ENCODE data around the gene MOCOS. TPM values are rescaled to one million over a fixed set of nuclear protein-coding genes. Genes with fewer than 3 reads are reported as not detected.

MOCOS gene
- total RNA-seq, 2 experiments from 2014 or later: 0.13 to 0.18 TPM

DNA sequence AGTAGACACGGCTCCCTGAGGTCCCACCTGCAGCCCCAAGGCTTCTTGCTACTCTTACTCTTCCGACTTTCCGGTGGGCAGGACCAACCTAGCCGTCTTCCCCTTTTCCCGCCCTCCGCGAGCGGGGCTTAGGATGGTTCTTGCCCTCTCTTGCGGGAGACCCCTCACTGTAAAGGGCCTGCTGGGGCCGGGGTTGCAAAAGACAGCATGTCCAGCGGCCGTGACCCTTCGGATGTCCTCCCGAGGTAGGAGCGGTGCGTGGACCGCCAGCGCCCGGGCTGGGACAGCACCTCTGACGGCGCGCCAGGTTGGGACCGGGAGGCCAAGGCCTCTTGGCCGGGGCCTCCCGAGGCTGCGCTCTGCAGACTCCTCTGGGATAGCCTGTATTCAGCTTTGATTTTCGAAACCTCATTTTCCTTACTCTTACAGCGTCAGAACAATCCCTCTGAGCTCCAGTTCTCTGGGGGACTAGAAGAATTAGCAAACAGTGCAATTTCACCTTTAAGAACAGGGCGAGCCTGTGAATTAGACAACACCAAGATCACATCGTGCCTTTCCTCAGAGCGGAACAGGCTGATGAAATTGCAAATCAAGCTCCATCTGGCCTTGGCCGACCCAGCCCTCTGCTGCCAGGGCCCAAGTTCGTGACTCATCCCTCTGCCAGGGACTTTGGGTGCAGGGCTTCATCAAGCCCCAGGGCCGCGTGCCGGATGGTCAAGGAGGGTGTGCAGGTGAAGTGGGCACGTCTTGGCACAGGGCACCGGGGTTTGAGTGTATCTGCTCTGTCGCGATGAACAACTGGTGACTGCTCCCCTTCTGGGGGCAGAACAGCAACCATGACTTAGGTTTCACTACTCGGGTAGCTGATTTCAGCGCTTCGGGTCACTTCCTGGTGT is 777 bp downstream of the MOCOS start:
- ATAC-seq: no peak
- Mint-ChIP-seq H3K27me3 (peaks cover 29% of the 10 kb centered on the region), H3K4me3 (peak overlapping the region; percentile 45), H3K4me1 (ENCODE audit: low read depth) (peaks cover 7% of the 10 kb centered on the region), H3K36me3 (ENCODE audit: low read depth) (no peaks in the 10 kb centered on the region), H3K27ac (no peak overlapping the region), H3K9me3 (no peaks in the 10 kb centered on the region)
- TF ChIP-seq, protein P1, sequence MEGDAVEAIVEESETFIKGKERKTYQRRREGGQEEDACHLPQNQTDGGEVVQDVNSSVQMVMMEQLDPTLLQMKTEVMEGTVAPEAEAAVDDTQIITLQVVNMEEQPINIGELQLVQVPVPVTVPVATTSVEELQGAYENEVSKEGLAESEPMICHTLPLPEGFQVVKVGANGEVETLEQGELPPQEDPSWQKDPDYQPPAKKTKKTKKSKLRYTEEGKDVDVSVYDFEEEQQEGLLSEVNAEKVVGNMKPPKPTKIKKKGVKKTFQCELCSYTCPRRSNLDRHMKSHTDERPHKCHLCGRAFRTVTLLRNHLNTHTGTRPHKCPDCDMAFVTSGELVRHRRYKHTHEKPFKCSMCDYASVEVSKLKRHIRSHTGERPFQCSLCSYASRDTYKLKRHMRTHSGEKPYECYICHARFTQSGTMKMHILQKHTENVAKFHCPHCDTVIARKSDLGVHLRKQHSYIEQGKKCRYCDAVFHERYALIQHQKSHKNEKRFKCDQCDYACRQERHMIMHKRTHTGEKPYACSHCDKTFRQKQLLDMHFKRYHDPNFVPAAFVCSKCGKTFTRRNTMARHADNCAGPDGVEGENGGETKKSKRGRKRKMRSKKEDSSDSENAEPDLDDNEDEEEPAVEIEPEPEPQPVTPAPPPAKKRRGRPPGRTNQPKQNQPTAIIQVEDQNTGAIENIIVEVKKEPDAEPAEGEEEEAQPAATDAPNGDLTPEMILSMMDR (IDR thresholded peaks at IDR 0.05): no peak
- ChIA-PET POLR2A (no interaction called here), CTCF (interaction anchor here (1.1 to 1.7 kb wide), 2 partner anchors 92 to 170 kb away, joined by 4 to 5 read pairs; no protein-coding TSS in a partner anchor)
- no peak for DNase-seq
- intact Hi-C loops (cut with micrococcal nuclease): no loop called here

DNA sequence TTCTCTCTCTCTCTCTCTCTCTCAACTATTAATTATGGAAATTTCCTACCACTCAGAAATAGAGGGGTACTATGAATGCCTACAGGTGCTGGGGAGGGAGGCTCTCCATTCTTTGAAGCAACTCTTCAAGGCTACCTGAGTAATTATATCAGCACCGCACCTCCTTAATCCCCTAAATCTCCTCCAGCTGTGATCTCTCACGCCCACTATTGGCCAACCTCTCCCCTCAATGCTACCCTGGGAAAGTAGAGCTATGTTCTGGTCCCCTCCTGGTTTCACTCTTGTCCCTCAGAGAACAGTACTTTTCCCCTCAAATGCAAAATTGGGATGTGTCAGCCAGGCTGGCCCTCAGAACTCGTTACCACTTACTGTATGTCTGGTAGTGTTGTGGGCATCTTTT is 1.6 kb downstream of the MOCOS start:
- TF ChIP-seq, protein P1 (IDR thresholded peaks at IDR 0.05): no peak
- Mint-ChIP-seq H3K27ac (no peak overlapping the region), H3K4me3 (peak overlapping the region; percentile 1), H3K27me3 (peaks cover 29% of the 10 kb centered on the region), H3K4me1 (ENCODE audit: low read depth) (peaks cover 7% of the 10 kb centered on the region), H3K36me3 (ENCODE audit: low read depth) (no peaks in the 10 kb centered on the region), H3K9me3 (no peaks in the 10 kb centered on the region)
- intact Hi-C loops (cut with micrococcal nuclease): no loop called here
- POLR2A ChIA-PET: no interaction called here
- DNase-seq: no peak
- no peak for ATAC-seq
- CTCF ChIA-PET: interaction anchor here (1.1 kb wide), 1 partner anchor 93 kb away, joined by 4 read pairs; no protein-coding TSS in a partner anchor

- H3K27me3 Mint-ChIP-seq: peaks cover 27% of the 10 kb centered on the region
- H3K9me3 Mint-ChIP-seq: no peaks in the 10 kb centered on the region
- H3K4me1 Mint-ChIP-seq (ENCODE audit: low read depth): peaks cover 7% of the 10 kb centered on the region
- DNase-seq (no peak), ATAC-seq (no peak)
- H3K4me3 Mint-ChIP-seq: no peak overlapping the region
- intact Hi-C loops (cut with micrococcal nuclease): no loop called here
- CTCF ChIA-PET: no interaction called here
- no peaks in the 10 kb centered on the region for H3K36me3 Mint-ChIP-seq (ENCODE audit: low read depth)
- POLR2A ChIA-PET: no interaction called here
- TF ChIP-seq, protein P1 (IDR thresholded peaks at IDR 0.05): no peak
- no peak overlapping the region for H3K27ac Mint-ChIP-seq
These were observed 2.2 kb downstream of the MOCOS start for GRCh38 chr18:36189486-36189885.

DNA sequence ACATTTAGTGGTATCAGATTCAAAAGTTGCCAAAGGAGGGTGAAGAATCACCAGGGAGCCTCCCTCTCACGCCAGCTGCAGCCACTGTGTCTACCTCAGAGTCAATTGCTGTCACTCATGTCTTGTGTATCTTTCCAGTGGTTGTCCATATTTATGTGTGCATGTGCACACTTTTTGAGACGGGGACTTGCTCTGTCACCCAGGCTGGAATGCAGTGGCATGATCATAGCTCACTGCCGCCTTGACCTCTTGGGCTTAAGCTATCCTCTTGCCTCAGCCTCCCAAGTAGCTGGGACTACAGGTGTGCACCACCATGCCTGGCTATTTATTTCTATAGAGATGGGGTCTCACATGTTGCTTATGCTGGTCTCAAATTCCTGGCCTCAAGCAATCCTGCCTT is 4.0 kb downstream of the MOCOS start:
- CTCF ChIA-PET: no interaction called here
- intact Hi-C loops (cut with micrococcal nuclease): no loop called here

GRCh38 chr18:36191711-36192110 is 4.4 kb downstream of the MOCOS start:
- intact Hi-C loops (cut with micrococcal nuclease): no loop called here
- DNase-seq (no peak), ATAC-seq (no peak)
- Mint-ChIP-seq H3K27ac (no peak overlapping the region), H3K36me3 (ENCODE audit: low read depth) (no peaks in the 10 kb centered on the region), H3K27me3 (peaks cover 27% of the 10 kb centered on the region), H3K4me1 (ENCODE audit: low read depth) (peaks cover 3% of the 10 kb centered on the region), H3K9me3 (no peaks in the 10 kb centered on the region), H3K4me3 (no peak overlapping the region)
- CTCF ChIA-PET: no interaction called here
- POLR2A ChIA-PET: no interaction called here
- TF ChIP-seq, protein P1 (IDR thresholded peaks at IDR 0.05): no peak

More for the DNA sequence above, 4.0 kb downstream of the MOCOS start:
- peaks cover 7% of the 10 kb centered on the region for H3K4me1 Mint-ChIP-seq (ENCODE audit: low read depth)
- no peaks in the 10 kb centered on the region for H3K36me3 Mint-ChIP-seq (ENCODE audit: low read depth)
- TF ChIP-seq, protein P1 (IDR thresholded peaks at IDR 0.05): no peak
- POLR2A ChIA-PET: no interaction called here
- H3K4me3 Mint-ChIP-seq: no peak overlapping the region
- peaks cover 27% of the 10 kb centered on the region for H3K27me3 Mint-ChIP-seq
- ATAC-seq (no peak), DNase-seq (no peak)
- H3K27ac Mint-ChIP-seq: no peak overlapping the region
- H3K9me3 Mint-ChIP-seq: no peaks in the 10 kb centered on the region

Data from activated CD8-positive, alpha-beta T cell treated with anti-CD3 and anti-CD28 coated beads for 36 hours (primary cell).